GM23338 (cell line): ENCODE results near the gene OTUD6A. TPM values are rescaled to one million over a fixed set of nuclear protein-coding genes. Genes with fewer than 3 reads are reported as not detected.

ENCODE experiments used
- ATAC-seq: fragments of 200-7000 bp; cut with Tn5 transposase; 3 replicates; pipeline ENCODE4 v1.9.1; 2020
- DNase-seq: peaks from one replicate; pipeline ENCODE4 v3.0.0-alpha.2; 2015; ENCODE audit warnings: low spot score
- H2AFZ ChIP-seq: fragments of 200-600 bp; sonication (generic); 2 replicates; pipeline ENCODE4 v1.8.0; 2016; ENCODE audit warnings: antibody characterized with exemption, mild to moderate bottlenecking, moderate library complexity
- H3F3A ChIP-seq: fragments of 200-600 bp; sonication (generic); replicated peaks from 2 replicates; pipeline ENCODE4 v1.8.0; 2017; ENCODE audit warnings: antibody characterized with exemption, mixed run types, low read depth
- H3K27ac ChIP-seq: fragments of 200-600 bp; sonication (generic); 2 replicates; pipeline ENCODE4 v1.6.1; 2016; ENCODE audit warnings: low read depth
- H3K27me3 ChIP-seq: fragments of 200-600 bp; sonication (generic); 2 replicates; pipeline ENCODE4 v1.8.0; 2016; ENCODE audit warnings: mild to moderate bottlenecking, mixed run types, moderate library complexity; ENCODE audit not compliant: insufficient read depth
- H3K36me3 ChIP-seq: fragments of 200-600 bp; sonication (generic); 2 replicates; pipeline ENCODE4 v1.8.0; 2016; ENCODE audit warnings: mild to moderate bottlenecking; ENCODE audit not compliant: insufficient read depth
- H3K4me1 ChIP-seq: fragments of 200-600 bp; sonication (generic); 2 replicates; pipeline ENCODE4 v1.8.0; 2016; ENCODE audit warnings: mild to moderate bottlenecking, moderate library complexity; ENCODE audit not compliant: insufficient read depth
- H3K4me2 ChIP-seq: fragments of 200-600 bp; sonication (generic); 2 replicates; pipeline ENCODE4 v1.7.1; 2017; ENCODE audit warnings: mixed run types
- H3K4me3 ChIP-seq: fragments of 200-600 bp; sonication (generic); 2 replicates; pipeline ENCODE4 v1.6.1; 2016; ENCODE audit warnings: mixed run types
- H3K79me2 ChIP-seq: fragments of 200-600 bp; sonication (generic); replicated peaks from 2 replicates; pipeline ENCODE4 v1.8.0; 2017; ENCODE audit warnings: mild to moderate bottlenecking; ENCODE audit not compliant: insufficient read depth
- H3K9me2 ChIP-seq: fragments of 200-600 bp; sonication (generic); 2 replicates; pipeline ENCODE4 v1.8.0; 2017; ENCODE audit not compliant: insufficient read depth
- H4K20me1 ChIP-seq: fragments of 200-600 bp; sonication (generic); replicated peaks from 2 replicates; pipeline ENCODE4 v1.8.0; 2017; ENCODE audit warnings: mild to moderate bottlenecking; ENCODE audit not compliant: insufficient read depth
- H3K27ac Mint-ChIP-seq: 2 replicates; pipeline ENCODE4 v1.8.0; 2020; ENCODE audit warnings: inconsistent platforms, mild to moderate bottlenecking, moderate library complexity, mixed read lengths
- H3K27me3 Mint-ChIP-seq: 3 replicates; pipeline ENCODE4 v1.8.0; 2022; ENCODE audit warnings: low read depth, mild to moderate bottlenecking, moderate library complexity, mixed read lengths, inconsistent platforms; ENCODE audit not compliant: insufficient read depth, poor library complexity
- H3K36me3 Mint-ChIP-seq: 3 replicates; pipeline ENCODE4 v1.8.0; 2021; ENCODE audit warnings: low read depth, mild to moderate bottlenecking, inconsistent platforms, moderate library complexity, mixed read lengths
- H3K4me1 Mint-ChIP-seq: 3 replicates; pipeline ENCODE4 v1.8.0; 2020; ENCODE audit warnings: mild to moderate bottlenecking, inconsistent platforms, mixed read lengths
- H3K4me3 Mint-ChIP-seq: 3 replicates; pipeline ENCODE4 v1.8.0; 2021; ENCODE audit warnings: moderate library complexity, mild to moderate bottlenecking, inconsistent platforms, mixed read lengths
- H3K9me3 Mint-ChIP-seq: 3 replicates; pipeline ENCODE4 v1.8.0; 2020; ENCODE audit warnings: moderate library complexity, mild to moderate bottlenecking, inconsistent platforms, mixed read lengths
- CREB1 ChIP-seq: fragments of 250-450 bp; sonication (Bioruptor Pico); IDR thresholded peaks from 2 replicates; pipeline ENCODE4 v1.5.0; 2020; ENCODE audit warnings: low read depth, mild to moderate bottlenecking, moderate library complexity
- EZH2 ChIP-seq: fragments of 200-600 bp; sonication (generic); IDR thresholded peaks from one replicate; pipeline ENCODE4 v1.8.0; 2017; ENCODE audit warnings: antibody characterized with exemption, mild to moderate bottlenecking, low read depth; ENCODE audit not compliant: unreplicated experiment
- EZH2phosphoT487 ChIP-seq: fragments of 200-600 bp; sonication (generic); IDR thresholded peaks from one replicate; pipeline ENCODE4 v1.8.1; 2018; ENCODE audit warnings: antibody characterized with exemption; ENCODE audit not compliant: unreplicated experiment
- JUNB ChIP-seq: IDR thresholded peaks from one replicate; pipeline ENCODE4 v1.6.1; 2016; ENCODE audit warnings: antibody characterized with exemption; ENCODE audit not compliant: unreplicated experiment
- STAT1 ChIP-seq: IDR thresholded peaks from one replicate; pipeline ENCODE4 v1.6.1; 2016; ENCODE audit warnings: antibody characterized with exemption; ENCODE audit not compliant: unreplicated experiment
- ZNF331 ChIP-seq: fragments of 250-450 bp; sonication (Bioruptor Pico); IDR thresholded peaks from 2 replicates; pipeline ENCODE4 v1.5.0; 2020; ENCODE audit warnings: low read depth, mild to moderate bottlenecking, moderate library complexity
- polyA plus RNA-seq: library from polyadenylated mRNA; unstranded; fragments of >200 nt; fragmentation: Nextera tagmentation; extraction: Ambion mirVana; gene quantifications from 2 replicates; pipeline ENCODE4 v1.2.1, GENCODE V29; 2016
- total RNA-seq: library from RNA; depleted of rRNA; stranded (reverse); fragments of >200 nt; shearing (Covaris generic); gene quantifications from 2 replicates; pipeline ENCODE4 v1.2.3, GENCODE V29; 2014
- TF ChIP-seq, protein P1 (sequence below): IDR thresholded peaks from one replicate; pipeline ENCODE4 v1.6.1; 2018; ENCODE audit warnings: antibody characterized with exemption; ENCODE audit not compliant: unreplicated experiment
- TF ChIP-seq, protein P2 (sequence below): IDR thresholded peaks from 2 replicates; pipeline ENCODE4 v1.6.1; 2016; ENCODE audit warnings: antibody characterized with exemption
- TF ChIP-seq, protein P3 (sequence below), 2 experiments: fragments of 200-600 bp in 1 of 2; sonication (generic) in 1 of 2; conservative IDR thresholded peaks; 2 replicates each; pipeline versions ENCODE4 v1.5.1 to v1.6.1; 2016 to 2017; ENCODE audit warnings: antibody characterized with exemption in 2 of 2, low read depth in 2 of 2, mild to moderate bottlenecking in 2 of 2, moderate library complexity in 1 of 2

The OTUD6A gene
- total and polyA plus RNA-seq, 2 experiments from 2014 or later, result 0.17 TPM; not detected in 1

DNA sequence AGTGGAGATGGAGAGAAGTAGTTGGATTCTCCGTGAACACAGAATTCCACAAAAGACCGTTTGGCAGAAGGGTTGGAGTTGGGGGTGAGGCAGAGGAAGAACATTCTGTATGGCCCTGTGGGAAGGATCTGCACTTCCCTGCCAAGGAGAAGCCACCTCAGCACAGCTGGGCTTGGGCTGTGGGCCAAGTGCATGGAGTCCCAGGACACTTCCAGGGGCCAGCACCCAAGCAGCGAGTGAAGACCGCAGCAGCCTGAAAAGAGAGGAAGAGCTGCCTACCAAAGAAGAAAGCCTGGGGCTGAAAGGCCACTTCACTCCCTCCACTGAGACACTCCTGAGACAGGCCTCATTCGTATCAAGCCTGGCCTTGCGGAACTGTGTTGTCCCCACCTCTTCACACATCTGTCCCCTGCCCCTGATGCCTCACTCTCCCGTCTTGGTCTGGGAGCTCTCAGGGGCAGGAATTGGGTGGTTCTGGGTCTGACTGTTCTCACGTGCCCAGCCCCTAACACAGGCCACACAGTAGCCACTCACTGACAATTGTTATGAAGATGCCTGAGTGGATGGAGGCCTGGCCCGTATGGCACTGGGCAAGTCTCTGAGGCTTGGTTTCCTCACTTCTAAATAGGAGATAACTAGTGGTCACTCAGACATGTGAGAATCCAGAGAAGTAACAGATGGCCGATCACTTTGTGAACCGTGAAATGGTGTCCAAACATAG is 9.2 kb upstream of the OTUD6A start (continued):
- TF ChIP-seq, protein P1, sequence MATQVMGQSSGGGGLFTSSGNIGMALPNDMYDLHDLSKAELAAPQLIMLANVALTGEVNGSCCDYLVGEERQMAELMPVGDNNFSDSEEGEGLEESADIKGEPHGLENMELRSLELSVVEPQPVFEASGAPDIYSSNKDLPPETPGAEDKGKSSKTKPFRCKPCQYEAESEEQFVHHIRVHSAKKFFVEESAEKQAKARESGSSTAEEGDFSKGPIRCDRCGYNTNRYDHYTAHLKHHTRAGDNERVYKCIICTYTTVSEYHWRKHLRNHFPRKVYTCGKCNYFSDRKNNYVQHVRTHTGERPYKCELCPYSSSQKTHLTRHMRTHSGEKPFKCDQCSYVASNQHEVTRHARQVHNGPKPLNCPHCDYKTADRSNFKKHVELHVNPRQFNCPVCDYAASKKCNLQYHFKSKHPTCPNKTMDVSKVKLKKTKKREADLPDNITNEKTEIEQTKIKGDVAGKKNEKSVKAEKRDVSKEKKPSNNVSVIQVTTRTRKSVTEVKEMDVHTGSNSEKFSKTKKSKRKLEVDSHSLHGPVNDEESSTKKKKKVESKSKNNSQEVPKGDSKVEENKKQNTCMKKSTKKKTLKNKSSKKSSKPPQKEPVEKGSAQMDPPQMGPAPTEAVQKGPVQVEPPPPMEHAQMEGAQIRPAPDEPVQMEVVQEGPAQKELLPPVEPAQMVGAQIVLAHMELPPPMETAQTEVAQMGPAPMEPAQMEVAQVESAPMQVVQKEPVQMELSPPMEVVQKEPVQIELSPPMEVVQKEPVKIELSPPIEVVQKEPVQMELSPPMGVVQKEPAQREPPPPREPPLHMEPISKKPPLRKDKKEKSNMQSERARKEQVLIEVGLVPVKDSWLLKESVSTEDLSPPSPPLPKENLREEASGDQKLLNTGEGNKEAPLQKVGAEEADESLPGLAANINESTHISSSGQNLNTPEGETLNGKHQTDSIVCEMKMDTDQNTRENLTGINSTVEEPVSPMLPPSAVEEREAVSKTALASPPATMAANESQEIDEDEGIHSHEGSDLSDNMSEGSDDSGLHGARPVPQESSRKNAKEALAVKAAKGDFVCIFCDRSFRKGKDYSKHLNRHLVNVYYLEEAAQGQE, result no peak
- TF ChIP-seq, protein P2, sequence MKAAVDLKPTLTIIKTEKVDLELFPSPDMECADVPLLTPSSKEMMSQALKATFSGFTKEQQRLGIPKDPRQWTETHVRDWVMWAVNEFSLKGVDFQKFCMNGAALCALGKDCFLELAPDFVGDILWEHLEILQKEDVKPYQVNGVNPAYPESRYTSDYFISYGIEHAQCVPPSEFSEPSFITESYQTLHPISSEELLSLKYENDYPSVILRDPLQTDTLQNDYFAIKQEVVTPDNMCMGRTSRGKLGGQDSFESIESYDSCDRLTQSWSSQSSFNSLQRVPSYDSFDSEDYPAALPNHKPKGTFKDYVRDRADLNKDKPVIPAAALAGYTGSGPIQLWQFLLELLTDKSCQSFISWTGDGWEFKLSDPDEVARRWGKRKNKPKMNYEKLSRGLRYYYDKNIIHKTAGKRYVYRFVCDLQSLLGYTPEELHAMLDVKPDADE, result no peak
- TF ChIP-seq EZH2 (no peak), ZNF331 (no peak), JUNB (no peak), CREB1 (no peak), EZH2phosphoT487 (no peak), STAT1 (no peak)
- TF ChIP-seq, protein P3, sequence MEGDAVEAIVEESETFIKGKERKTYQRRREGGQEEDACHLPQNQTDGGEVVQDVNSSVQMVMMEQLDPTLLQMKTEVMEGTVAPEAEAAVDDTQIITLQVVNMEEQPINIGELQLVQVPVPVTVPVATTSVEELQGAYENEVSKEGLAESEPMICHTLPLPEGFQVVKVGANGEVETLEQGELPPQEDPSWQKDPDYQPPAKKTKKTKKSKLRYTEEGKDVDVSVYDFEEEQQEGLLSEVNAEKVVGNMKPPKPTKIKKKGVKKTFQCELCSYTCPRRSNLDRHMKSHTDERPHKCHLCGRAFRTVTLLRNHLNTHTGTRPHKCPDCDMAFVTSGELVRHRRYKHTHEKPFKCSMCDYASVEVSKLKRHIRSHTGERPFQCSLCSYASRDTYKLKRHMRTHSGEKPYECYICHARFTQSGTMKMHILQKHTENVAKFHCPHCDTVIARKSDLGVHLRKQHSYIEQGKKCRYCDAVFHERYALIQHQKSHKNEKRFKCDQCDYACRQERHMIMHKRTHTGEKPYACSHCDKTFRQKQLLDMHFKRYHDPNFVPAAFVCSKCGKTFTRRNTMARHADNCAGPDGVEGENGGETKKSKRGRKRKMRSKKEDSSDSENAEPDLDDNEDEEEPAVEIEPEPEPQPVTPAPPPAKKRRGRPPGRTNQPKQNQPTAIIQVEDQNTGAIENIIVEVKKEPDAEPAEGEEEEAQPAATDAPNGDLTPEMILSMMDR (conservative IDR thresholded peaks at IDR 0.05; ENCODE audit: low read depth in 2 of 2), result no peak

DNA sequence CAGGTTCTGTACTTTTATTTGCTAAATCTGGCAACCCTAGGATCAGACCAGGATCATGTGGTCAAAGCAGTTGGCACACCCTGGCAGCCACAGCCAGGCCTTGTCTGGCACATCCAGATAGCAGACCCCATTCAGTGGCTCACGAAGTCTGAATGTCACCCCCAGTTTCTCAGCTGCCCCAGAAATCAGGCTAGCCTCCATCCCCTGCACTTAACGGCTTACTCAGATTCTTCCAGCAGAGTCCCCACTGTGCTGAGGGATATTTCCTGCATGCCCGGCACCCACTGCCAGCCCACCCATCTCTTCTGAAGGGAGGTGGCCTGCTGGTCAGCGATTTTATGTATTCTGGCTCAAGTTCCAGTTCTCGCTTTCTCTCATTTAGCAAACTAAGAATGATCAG is 7.9 kb upstream of the OTUD6A start:
- no peaks in the 10 kb centered on the region for H3K36me3 ChIP-seq
- H3K4me1 Mint-ChIP-seq, result no peaks in the 10 kb centered on the region
- H3K4me1 ChIP-seq, result no peaks in the 10 kb centered on the region
- no peaks in the 10 kb centered on the region for H3K9me2 ChIP-seq
- no peak overlapping the region for H2AFZ ChIP-seq
- H3K27me3 ChIP-seq, result no peaks in the 10 kb centered on the region
- H3F3A ChIP-seq, result no peaks in the 10 kb centered on the region
- ATAC-seq (no peak), DNase-seq (no peak)
- H3K27ac ChIP-seq, result no peak overlapping the region
- no peak overlapping the region for H3K27ac Mint-ChIP-seq
- no peak overlapping the region for H3K4me2 ChIP-seq
- no peak overlapping the region for H3K4me3 ChIP-seq
- H3K79me2 ChIP-seq, result no peaks in the 10 kb centered on the region
- no peaks in the 10 kb centered on the region; the same call in 2 of the 3 replicates for H3K36me3 Mint-ChIP-seq
- no peaks in the 10 kb centered on the region for H4K20me1 ChIP-seq
- no peaks in the 10 kb centered on the region for H3K27me3 Mint-ChIP-seq
- no peaks in the 10 kb centered on the region; the same call in 2 of the 3 replicates for H3K9me3 Mint-ChIP-seq
- no peak overlapping the region for H3K4me3 Mint-ChIP-seq
- TF ChIP-seq, protein P1, result no peak
